Measurements from ENCODE around the gene FBN2. TPM values are rescaled to one million over a fixed set of nuclear protein-coding genes. Genes with fewer than 3 reads are reported as not detected.

Gene FBN2
- total RNA-seq, 1 experiment from 2014 or later, result 0.72 TPM

- no peak for DNase-seq (ENCODE audit: low read depth)
These were observed 325.7 kb downstream of the FBN2 start for GRCh38 chr5:128212191-128212806.

- no peak for DNase-seq (ENCODE audit: low read depth)
These were observed 329.6 kb downstream of the FBN2 start for GRCh38 chr5:128208436-128208835.

Measured in RPMI7951 (cell line).